ENCODE measurements around the gene FNDC11.

Gene FNDC11

GRCh38 chr20:63529180-63529860 lies 24.6 kb upstream of the FNDC11 start:
- no peak overlapping the region for H3K9ac ChIP-seq (ENCODE audit: low read depth, low read length)
- no peaks in the 10 kb centered on the region for H3K4me1 ChIP-seq (ENCODE audit: control insufficient read depth, insufficient read depth, low read length)
- no peaks in the 10 kb centered on the region for H3K9me3 ChIP-seq (replicated peaks; ENCODE audit: low read length)
- H3K4me3 ChIP-seq (ENCODE audit: low read length) = no peak overlapping the region
- H3K27me3 ChIP-seq (ENCODE audit: control insufficient read depth, insufficient read depth, low read length) = peaks cover 12% of the 10 kb centered on the region
- no peaks in the 10 kb centered on the region for H3K36me3 ChIP-seq (ENCODE audit: insufficient read depth, low read length)
- no peak overlapping the region for H3K4me2 ChIP-seq (ENCODE audit: low read length)

- Histone ChIP-seq H3K27me3 (ENCODE audit: control insufficient read depth, insufficient read depth, low read length) (peaks cover 15% of the 10 kb centered on the region), H3K9me3 (replicated peaks; ENCODE audit: low read length) (no peaks in the 10 kb centered on the region), H3K4me1 (ENCODE audit: control insufficient read depth, insufficient read depth, low read length) (no peaks in the 10 kb centered on the region), H3K36me3 (ENCODE audit: insufficient read depth, low read length) (no peaks in the 10 kb centered on the region), H3K4me3 (ENCODE audit: low read length) (no peak overlapping the region), H3K4me2 (ENCODE audit: low read length) (no peak overlapping the region), H3K9ac (ENCODE audit: low read depth, low read length) (no peak overlapping the region)
Observed at GRCh38 chr20:63529861-63530787, 23.8 kb upstream of the FNDC11 start.

GRCh38 chr20:63530788-63531160 lies 23.2 kb upstream of the FNDC11 start:
- no peaks in the 10 kb centered on the region for H3K9me3 ChIP-seq (replicated peaks; ENCODE audit: low read length)
- H3K27me3 ChIP-seq (ENCODE audit: control insufficient read depth, insufficient read depth, low read length) = peaks cover 18% of the 10 kb centered on the region
- H3K4me2 ChIP-seq (ENCODE audit: low read length) = no peak overlapping the region
- no peaks in the 10 kb centered on the region for H3K36me3 ChIP-seq (ENCODE audit: insufficient read depth, low read length)
- H3K9ac ChIP-seq (ENCODE audit: low read depth, low read length) = no peak overlapping the region
- no peak overlapping the region for H3K4me3 ChIP-seq (ENCODE audit: low read length)
- H3K4me1 ChIP-seq (ENCODE audit: control insufficient read depth, insufficient read depth, low read length) = no peaks in the 10 kb centered on the region

- Histone ChIP-seq H3K4me1 (ENCODE audit: control insufficient read depth, insufficient read depth, low read length) (peaks cover 9% of the 10 kb centered on the region), H3K4me3 (ENCODE audit: low read length) (no peak overlapping the region), H3K36me3 (ENCODE audit: insufficient read depth, low read length) (no peaks in the 10 kb centered on the region), H3K9ac (ENCODE audit: low read depth, low read length) (no peak overlapping the region), H3K27me3 (ENCODE audit: control insufficient read depth, insufficient read depth, low read length) (peaks cover 18% of the 10 kb centered on the region), H3K9me3 (replicated peaks; ENCODE audit: low read length) (no peaks in the 10 kb centered on the region), H3K4me2 (ENCODE audit: low read length) (no peak overlapping the region)
Observed at GRCh38 chr20:63531686-63532448, 22.1 kb upstream of the FNDC11 start.

GRCh38 chr20:63532449-63532971 lies 21.4 kb upstream of the FNDC11 start:
- Histone ChIP-seq H3K4me1 (ENCODE audit: control insufficient read depth, insufficient read depth, low read length) (peaks cover 15% of the 10 kb centered on the region), H3K27me3 (ENCODE audit: control insufficient read depth, insufficient read depth, low read length) (peaks cover 18% of the 10 kb centered on the region), H3K9me3 (replicated peaks; ENCODE audit: low read length) (no peaks in the 10 kb centered on the region), H3K36me3 (ENCODE audit: insufficient read depth, low read length) (no peaks in the 10 kb centered on the region), H3K4me3 (ENCODE audit: low read length) (no peak overlapping the region), H3K4me2 (ENCODE audit: low read length) (no peak overlapping the region), H3K9ac (ENCODE audit: low read depth, low read length) (no peak overlapping the region)

- Histone ChIP-seq H3K4me1 (ENCODE audit: control insufficient read depth, insufficient read depth, low read length) (peaks cover 18% of the 10 kb centered on the region), H3K9ac (ENCODE audit: low read depth, low read length) (no peak overlapping the region), H3K36me3 (ENCODE audit: insufficient read depth, low read length) (no peaks in the 10 kb centered on the region), H3K9me3 (replicated peaks; ENCODE audit: low read length) (no peaks in the 10 kb centered on the region), H3K4me2 (ENCODE audit: low read length) (no peak overlapping the region), H3K4me3 (ENCODE audit: low read length) (no peak overlapping the region), H3K27me3 (ENCODE audit: control insufficient read depth, insufficient read depth, low read length) (peaks cover 18% of the 10 kb centered on the region)
Observed at GRCh38 chr20:63533388-63533787, 20.6 kb upstream of the FNDC11 start.

GRCh38 chr20:63533871-63534393 lies 20.0 kb upstream of the FNDC11 start:
- Histone ChIP-seq H3K27me3 (ENCODE audit: control insufficient read depth, insufficient read depth, low read length) (peaks cover 18% of the 10 kb centered on the region), H3K4me2 (ENCODE audit: low read length) (no peak overlapping the region), H3K36me3 (ENCODE audit: insufficient read depth, low read length) (no peaks in the 10 kb centered on the region), H3K4me3 (ENCODE audit: low read length) (no peak overlapping the region), H3K4me1 (ENCODE audit: control insufficient read depth, insufficient read depth, low read length) (peaks cover 18% of the 10 kb centered on the region), H3K9me3 (replicated peaks; ENCODE audit: low read length) (no peaks in the 10 kb centered on the region), H3K9ac (ENCODE audit: low read depth, low read length) (no peak overlapping the region)

- no peak overlapping the region for H3K9ac ChIP-seq (ENCODE audit: low read depth, low read length)
- H3K4me3 ChIP-seq (ENCODE audit: low read length) = no peak overlapping the region
- H3K27me3 ChIP-seq (ENCODE audit: control insufficient read depth, insufficient read depth, low read length) = peaks cover 18% of the 10 kb centered on the region
- peaks cover 18% of the 10 kb centered on the region for H3K4me1 ChIP-seq (ENCODE audit: control insufficient read depth, insufficient read depth, low read length)
- no peak overlapping the region for H3K4me2 ChIP-seq (ENCODE audit: low read length)
- H3K36me3 ChIP-seq (ENCODE audit: insufficient read depth, low read length) = no peaks in the 10 kb centered on the region
- H3K9me3 ChIP-seq (replicated peaks; ENCODE audit: low read length) = no peaks in the 10 kb centered on the region
Observed at GRCh38 chr20:63534427-63534830, 19.5 kb upstream of the FNDC11 start.

GRCh38 chr20:63534831-63535651 lies 18.9 kb upstream of the FNDC11 start:
- H3K9ac ChIP-seq (ENCODE audit: low read depth, low read length) = no peak overlapping the region
- H3K4me1 ChIP-seq (ENCODE audit: control insufficient read depth, insufficient read depth, low read length) = peaks cover 18% of the 10 kb centered on the region
- no peaks in the 10 kb centered on the region for H3K9me3 ChIP-seq (replicated peaks; ENCODE audit: low read length)
- H3K27me3 ChIP-seq (ENCODE audit: control insufficient read depth, insufficient read depth, low read length) = peaks cover 18% of the 10 kb centered on the region
- H3K4me3 ChIP-seq (ENCODE audit: low read length) = no peak overlapping the region
- no peaks in the 10 kb centered on the region for H3K36me3 ChIP-seq (ENCODE audit: insufficient read depth, low read length)
- no peak overlapping the region for H3K4me2 ChIP-seq (ENCODE audit: low read length)

- Histone ChIP-seq H3K9ac (ENCODE audit: low read depth, low read length) (peak overlapping the region; percentile 62), H3K27me3 (ENCODE audit: control insufficient read depth, insufficient read depth, low read length) (peaks cover 18% of the 10 kb centered on the region), H3K9me3 (replicated peaks; ENCODE audit: low read length) (no peaks in the 10 kb centered on the region), H3K4me1 (ENCODE audit: control insufficient read depth, insufficient read depth, low read length) (peaks cover 24% of the 10 kb centered on the region), H3K4me2 (ENCODE audit: low read length) (peak overlapping the region; percentile 77), H3K36me3 (ENCODE audit: insufficient read depth, low read length) (no peaks in the 10 kb centered on the region), H3K4me3 (ENCODE audit: low read length) (peak overlapping the region; percentile 39)
Observed at GRCh38 chr20:63536241-63536977, 17.6 kb upstream of the FNDC11 start.
